ENCODE data around the gene JAM2.

Gene JAM2, protein sequence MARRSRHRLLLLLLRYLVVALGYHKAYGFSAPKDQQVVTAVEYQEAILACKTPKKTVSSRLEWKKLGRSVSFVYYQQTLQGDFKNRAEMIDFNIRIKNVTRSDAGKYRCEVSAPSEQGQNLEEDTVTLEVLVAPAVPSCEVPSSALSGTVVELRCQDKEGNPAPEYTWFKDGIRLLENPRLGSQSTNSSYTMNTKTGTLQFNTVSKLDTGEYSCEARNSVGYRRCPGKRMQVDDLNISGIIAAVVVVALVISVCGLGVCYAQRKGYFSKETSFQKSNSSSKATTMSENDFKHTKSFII

DNA sequence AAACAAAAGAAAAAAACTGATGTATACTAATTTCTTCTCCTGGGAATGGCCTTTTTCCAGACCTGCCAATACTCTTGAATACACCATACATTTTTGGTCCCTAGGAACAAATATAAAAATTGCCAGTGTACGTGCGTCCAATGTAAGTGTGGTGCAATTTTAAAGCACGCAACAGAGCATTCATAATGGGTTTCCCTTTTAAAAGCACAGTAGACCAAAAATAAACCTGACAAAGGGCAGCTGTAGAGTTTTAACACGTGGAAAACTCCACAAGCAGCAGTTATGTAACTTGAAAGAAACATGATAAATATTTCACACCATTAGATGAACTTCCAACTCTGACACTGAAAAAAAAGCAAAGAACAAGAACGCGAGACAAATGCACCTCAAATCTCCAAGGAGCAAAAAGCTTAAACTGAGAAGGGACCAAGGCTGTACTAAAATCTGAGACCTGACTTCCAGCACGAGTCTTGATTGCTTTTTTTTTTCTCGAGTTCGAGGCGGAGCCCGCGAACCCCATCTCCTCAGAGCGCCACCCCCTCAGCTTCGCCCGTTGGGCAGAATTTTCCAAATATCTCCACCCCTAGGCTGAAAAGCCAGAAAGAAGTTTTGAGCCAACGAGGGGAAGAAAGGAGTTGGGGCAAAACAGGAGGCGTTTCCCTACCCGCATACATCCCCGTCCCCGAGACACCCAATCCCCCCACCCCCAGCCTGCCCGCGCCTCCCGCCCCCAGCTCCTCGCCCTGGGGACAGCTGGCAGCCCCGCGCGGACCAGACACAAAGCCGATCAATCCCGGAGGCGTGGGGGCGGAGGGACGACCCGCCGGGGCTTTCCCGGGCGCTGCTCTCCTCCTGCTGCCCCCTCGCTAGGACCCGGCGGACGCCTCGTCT lies at the start of gene JAM2:
TSS of gene JAM2 (plus strand) at position 599 of the 891 bp plus-strand sequence. CDS start 564 bp downstream, outside the sequence.
- no peak for DNase-seq (ENCODE audit: extremely low read depth, low read depth)
- TF ChIP-seq, protein P1, sequence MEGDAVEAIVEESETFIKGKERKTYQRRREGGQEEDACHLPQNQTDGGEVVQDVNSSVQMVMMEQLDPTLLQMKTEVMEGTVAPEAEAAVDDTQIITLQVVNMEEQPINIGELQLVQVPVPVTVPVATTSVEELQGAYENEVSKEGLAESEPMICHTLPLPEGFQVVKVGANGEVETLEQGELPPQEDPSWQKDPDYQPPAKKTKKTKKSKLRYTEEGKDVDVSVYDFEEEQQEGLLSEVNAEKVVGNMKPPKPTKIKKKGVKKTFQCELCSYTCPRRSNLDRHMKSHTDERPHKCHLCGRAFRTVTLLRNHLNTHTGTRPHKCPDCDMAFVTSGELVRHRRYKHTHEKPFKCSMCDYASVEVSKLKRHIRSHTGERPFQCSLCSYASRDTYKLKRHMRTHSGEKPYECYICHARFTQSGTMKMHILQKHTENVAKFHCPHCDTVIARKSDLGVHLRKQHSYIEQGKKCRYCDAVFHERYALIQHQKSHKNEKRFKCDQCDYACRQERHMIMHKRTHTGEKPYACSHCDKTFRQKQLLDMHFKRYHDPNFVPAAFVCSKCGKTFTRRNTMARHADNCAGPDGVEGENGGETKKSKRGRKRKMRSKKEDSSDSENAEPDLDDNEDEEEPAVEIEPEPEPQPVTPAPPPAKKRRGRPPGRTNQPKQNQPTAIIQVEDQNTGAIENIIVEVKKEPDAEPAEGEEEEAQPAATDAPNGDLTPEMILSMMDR (IDR thresholded peaks at IDR 0.05; ENCODE audit: low read depth, low read length, missing control alignments) = no peak
- peak within 1 kb of the TSS; percentile 48 for H3K4me3 ChIP-seq (replicated peaks; ENCODE audit: low read depth, low read length)

DNA sequence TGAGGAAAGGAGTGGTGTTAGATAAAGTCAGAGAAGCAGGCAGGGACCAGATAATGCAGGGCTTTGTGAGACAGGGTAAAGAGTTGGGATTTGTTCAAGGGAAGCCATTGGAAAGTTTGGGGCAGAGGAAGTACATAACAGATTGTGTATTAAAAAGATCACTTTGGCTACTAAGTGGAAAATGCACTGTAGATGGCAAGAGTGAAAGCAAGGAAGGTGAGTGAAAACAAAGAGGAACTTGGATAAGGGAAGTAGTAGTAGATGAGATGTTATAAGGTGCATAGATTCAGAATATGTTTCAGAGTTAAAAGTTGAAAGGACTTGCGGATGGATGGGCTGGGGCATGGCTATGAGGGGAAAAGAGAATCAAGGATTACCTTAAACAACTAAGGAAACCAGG lies 49.2 kb upstream of the JAM2 start:
- TF ChIP-seq, protein P1 (IDR thresholded peaks at IDR 0.05; ENCODE audit: low read depth, low read length, missing control alignments) = no peak
- no peak overlapping the region for H3K4me3 ChIP-seq (replicated peaks; ENCODE audit: low read depth, low read length)
- no peak for DNase-seq (ENCODE audit: extremely low read depth, low read depth)

GRCh38 chr21:25607151-25608043 lies 31.7 kb upstream of the JAM2 start, which contains the start of gene MRPL39:
Gene MRPL39 (minus strand): TSS chr21:25607481. CDS start chr21:25607475, 6 bp downstream.
- peak within 1 kb of the TSS; percentile 72 for H3K4me3 ChIP-seq (replicated peaks; ENCODE audit: low read depth, low read length)
- DNase-seq (ENCODE audit: extremely low read depth, low read depth) = peak; percentile 56
- TF ChIP-seq, protein P1 (IDR thresholded peaks at IDR 0.05; ENCODE audit: low read depth, low read length, missing control alignments) = peak; percentile 65

GRCh38 chr21:25608044-25608737 lies 30.9 kb upstream of the JAM2 start:
- peak; percentile 58 for DNase-seq (ENCODE audit: extremely low read depth, low read depth)
- TF ChIP-seq, protein P1 (IDR thresholded peaks at IDR 0.05; ENCODE audit: low read depth, low read length, missing control alignments) = peak; percentile 94
- peak overlapping the region; percentile 72 for H3K4me3 ChIP-seq (replicated peaks; ENCODE audit: low read depth, low read length)

DNA sequence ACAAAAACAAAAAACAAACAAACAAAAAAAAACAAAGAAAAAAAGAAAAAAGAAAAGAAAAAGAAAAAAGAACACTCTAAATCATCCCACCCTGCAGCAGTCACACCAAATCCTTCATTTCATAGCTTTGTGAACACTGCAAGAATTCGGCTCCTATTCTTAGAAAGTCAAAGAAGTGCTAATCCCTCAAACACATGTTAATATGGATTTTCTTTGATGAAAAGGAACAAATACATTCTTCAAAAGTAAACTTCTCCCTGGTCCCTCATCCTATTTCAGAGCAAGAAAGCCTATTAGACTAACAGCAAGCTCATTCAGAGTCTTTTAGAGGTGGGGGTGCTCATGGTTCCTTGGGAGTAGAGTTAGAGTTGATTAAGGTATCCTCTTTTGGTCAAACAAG lies 24.6 kb upstream of the JAM2 start:
- no peak for DNase-seq (ENCODE audit: extremely low read depth, low read depth)
- TF ChIP-seq, protein P1 (IDR thresholded peaks at IDR 0.05; ENCODE audit: low read depth, low read length, missing control alignments) = no peak

More for the DNA sequence above, 24.6 kb upstream of the JAM2 start:
- no peak overlapping the region for H3K4me3 ChIP-seq (replicated peaks; ENCODE audit: low read depth, low read length)

Data from HFF-Myc (cell line).